NCI-H1417 treated with DMSO at 0.1 percent for 48 hours (cell line): ENCODE measurements around the gene PLCB1.

Source experiments
- DNase-seq: peaks from one replicate; lab custom pipeline; 2025; lab: John Stamatoyannopoulos, UW

PLCB1 gene

GRCh38 chr20:8301655-8302054 lies 169.6 kb downstream of the PLCB1 start:
- DNase-seq, result no peak

DNA sequence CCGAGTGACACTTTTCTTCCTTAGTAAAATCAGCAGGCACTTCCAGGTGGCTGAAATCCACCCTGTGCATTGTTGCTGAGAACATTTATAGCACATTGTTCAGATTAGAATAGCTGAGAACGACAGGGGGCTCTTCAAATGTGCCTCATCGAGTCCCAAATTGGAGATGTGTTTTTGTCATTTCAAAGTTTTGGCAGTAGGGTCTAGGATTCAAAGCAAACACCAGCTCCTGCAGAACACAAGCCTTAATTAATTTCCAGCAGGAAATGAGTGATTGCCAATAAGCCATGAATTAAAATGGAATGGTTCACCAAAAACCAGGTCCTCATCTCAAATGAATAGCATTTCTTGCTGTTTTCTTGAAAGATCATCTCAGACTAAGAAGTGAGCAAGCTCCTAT lies 171.6 kb downstream of the PLCB1 start:
- DNase-seq, result no peak

DNA sequence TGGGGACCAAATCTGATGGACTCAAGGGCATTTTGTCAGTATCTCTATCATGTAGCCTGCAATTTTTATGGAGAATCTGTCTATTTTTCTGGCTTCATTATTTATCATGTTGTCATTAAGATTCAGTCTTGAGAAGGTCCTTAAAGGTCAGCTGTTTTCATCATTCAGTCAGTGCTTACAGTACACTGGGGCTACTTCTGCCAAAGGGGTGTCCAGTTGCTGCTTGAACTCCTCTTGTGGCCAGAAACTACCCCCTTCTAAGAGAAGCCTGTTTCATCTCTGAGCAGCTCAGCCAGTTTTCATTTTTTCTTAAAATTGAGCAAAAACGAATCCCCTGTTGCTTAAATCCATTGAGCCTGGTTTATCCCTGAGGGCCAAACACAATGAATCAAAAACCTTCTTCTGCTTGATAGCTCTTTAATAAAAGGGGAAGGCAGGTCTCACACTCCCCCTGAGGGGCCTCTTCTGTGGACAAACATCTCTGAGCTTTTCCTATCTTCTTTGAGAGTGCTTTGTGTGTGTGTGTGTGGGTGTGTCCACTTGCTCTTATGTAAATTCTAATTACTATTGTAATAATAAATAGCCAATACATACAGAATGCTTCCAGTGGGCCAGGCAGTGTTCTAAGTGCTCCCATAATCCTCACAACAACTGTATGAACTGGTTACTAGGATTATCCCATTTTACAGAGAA lies 172.2 kb downstream of the PLCB1 start:
- no peak for DNase-seq

DNA sequence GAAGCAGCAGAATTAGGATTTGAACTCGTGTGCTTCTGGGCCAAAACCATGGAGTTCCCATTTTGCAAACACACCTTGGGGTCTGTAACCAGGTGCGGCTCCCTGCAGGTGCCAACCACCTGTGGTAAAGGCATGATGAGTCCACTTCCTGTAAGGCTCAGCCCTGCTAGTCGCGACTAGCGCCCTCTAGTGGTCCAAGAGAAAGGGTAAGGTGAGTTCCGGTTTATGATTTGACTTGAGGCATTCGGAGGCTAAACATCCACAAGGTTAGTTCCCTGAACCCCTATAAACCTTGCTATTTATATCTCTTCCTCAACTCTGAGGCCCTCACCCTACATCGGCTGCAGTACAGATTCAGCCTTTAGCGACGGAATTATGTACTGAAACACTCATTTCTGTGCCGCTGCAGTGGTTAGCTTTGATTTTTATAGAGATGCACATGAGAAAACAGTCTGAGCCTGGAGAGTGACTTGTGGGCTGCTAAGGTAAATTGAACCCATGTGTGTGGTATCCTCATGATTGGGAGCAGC lies 173.4 kb downstream of the PLCB1 start:
- no peak for DNase-seq

GRCh38 chr20:8306937-8307336 lies 174.9 kb downstream of the PLCB1 start:
- no peak for DNase-seq

DNA sequence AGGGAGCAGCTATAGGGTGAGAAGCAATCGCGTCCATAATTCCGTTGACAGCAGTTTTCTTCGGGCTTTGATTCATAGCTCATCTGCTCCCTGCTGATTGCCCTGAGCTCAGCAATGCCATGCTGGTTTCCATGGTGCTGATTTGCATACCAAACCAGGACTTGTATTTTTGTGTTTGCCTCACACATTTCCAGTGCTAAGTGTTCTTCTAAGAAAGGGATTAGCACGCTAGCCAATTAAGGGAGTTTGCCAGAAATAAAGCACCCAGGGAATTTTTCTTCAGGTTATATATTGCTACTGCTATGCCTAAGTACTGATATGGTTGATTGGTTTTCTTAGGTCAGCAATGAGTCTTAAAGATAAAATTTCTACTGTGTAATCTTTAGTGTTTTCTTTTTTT lies 177.6 kb downstream of the PLCB1 start:
- no peak for DNase-seq

GRCh38 chr20:8310618-8311017 lies 178.6 kb downstream of the PLCB1 start:
- no peak for DNase-seq

- DNase-seq, result no peak
Observed at GRCh38 chr20:8313073-8313472, 181.0 kb downstream of the PLCB1 start.

DNA sequence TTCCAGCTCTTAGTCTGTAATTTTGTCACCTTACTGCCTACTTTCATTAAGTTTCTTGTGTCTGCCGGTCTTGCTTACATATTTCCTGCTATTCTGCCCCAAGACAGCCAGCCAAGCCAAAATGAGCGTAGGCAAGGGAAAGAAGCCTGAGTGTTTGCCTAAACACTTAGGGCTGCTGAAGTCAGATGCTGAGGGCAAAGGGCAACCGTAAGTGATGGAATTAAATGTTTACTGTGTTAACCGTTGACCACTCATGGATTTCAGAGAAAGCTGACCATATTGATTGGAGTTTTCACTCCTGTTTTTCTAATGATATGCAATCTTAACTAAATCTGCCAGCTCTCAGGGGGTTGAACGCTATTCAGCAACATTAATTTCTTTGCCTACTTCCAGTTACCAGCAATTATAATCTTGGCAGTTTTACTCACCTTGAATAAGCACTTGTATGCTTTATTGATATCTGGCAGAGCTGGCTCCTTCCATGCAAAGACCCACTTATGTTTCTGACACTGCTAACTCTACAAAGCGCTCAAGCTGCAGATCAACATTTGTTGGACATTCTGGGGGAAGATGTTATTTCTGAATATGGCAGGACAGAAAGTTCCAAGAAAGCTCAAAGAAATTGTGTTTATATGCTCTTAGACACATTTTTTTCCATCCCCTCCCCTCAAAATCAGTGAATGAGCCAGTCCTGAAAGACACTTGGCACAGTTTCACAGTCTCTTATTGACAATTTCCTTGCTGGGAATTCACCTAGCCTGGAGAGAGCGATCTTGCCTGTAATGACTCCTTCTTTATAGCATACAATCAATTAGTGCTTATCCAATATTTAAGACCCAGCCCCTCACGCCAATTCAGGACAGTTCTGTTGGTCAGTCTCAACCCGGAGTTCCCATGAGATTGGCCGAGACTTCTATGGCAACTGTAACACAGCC lies 183.8 kb downstream of the PLCB1 start:
- no peak for DNase-seq

DNA sequence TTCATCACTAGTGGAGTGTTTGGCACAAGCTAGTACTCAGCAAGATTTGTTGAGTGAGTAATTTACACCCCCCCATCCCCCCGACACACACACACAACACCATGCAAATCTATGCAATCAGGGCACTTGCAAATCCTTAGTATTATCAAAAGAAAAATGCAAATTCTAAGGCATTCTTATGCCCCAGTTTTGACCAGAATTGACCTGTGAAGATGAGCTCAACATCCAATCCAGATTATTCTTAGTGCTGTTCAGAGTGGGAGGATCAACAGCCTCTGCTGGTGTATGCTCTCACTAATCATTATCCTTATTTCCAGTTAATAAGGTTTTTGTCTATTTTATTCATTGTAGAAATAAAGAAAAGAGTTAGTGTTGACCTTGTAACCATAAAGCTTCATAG lies 185.4 kb downstream of the PLCB1 start:
- DNase-seq, result no peak

DNA sequence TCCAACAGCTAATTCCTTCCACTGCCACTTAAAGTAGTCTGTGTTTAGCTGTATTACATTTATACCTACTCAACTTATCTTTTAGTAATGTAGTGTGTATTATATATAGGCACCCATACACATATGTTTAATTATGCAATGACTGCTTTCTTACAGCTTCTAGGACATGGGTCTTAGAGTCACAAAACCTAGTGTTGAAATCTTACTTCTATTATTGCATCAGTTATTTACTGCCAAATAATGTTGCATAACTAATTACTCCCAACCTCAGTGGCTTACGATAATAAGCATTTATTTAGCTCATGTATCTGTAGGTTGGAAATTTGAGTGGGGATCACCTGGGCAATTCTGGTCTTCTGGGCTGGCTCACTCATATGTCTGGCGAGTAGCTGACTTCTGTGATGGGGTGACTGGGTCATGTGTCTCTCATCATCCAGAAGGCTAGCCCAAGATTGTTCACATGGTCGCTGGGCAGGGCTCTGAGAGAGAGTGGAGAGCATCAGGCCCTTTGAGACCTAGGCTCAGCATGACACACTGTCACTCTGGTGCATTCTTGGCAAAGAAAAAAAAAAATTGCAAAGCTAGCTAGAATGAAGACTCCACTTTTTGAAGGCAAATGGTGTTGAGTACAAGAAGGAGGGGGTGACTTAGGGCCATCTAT lies 187.0 kb downstream of the PLCB1 start:
- no peak for DNase-seq

- no peak for DNase-seq
Observed at GRCh38 chr20:8320306-8320705, 188.2 kb downstream of the PLCB1 start.

DNA sequence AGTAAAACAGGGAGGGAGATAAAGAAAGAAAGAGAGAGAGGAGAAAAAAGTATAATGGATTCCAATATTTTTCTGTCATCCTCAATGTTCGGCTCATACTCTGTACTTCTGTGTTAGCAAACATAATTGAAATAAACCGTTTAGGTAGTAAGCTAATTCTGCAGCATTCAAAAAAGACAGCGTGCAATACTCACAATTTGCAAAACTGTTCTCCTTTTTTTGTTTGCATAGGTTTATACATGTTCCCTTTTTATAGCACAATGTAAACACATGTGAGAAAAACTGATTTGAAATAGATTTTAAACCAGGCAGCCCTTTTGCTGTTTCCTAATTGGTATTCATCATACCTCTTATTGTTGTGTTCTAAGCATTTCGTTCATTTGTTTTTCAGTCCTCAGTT lies 188.9 kb downstream of the PLCB1 start:
- no peak for DNase-seq

- no peak for DNase-seq
Observed at GRCh38 chr20:8322662-8323217, 190.7 kb downstream of the PLCB1 start.

DNA sequence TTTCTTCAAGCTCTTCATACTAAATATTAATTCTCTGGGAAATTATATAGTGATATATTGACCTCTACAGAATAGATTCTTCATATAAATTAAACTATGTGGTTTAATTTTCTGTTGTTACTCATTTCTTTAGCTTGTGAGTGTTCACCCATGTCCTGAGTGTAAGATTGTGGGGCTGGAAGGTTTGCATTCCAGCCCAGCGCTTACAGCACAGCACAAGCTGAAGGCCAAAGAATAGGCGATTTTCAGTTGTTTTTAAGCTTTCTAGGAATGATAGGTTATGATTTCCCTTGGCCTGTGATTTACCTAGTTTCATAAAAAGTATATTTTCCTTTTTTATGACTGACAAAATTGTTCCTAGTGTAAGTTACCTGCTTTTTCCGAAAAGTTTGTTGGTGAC lies 194.1 kb downstream of the PLCB1 start:
- no peak for DNase-seq

- DNase-seq, result no peak
Observed at GRCh38 chr20:8326899-8327298, 194.8 kb downstream of the PLCB1 start.

DNA sequence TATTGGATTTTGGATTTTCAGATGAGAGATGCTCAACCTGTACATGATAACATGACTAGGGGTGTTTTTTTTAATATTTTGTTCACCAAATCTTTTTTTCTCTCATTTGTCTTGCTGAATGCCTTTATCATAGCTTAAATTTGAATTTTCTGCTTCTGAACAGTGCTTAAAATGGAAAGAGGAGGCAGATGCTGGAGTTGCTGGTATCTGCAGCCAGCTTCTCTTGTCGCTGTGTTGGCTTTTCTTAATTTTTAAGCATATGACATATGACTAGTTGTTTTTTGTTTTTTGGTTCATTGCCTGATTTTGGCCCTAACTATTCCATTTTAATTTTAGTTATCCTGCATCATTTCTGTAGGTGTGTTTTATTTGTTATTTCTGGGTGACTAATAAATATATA lies 196.1 kb downstream of the PLCB1 start:
- no peak for DNase-seq

- DNase-seq, result no peak
Observed at GRCh38 chr20:8330319-8330784, 198.3 kb downstream of the PLCB1 start.

- no peak for DNase-seq
Observed at GRCh38 chr20:8330785-8331695, 199.0 kb downstream of the PLCB1 start.

DNA sequence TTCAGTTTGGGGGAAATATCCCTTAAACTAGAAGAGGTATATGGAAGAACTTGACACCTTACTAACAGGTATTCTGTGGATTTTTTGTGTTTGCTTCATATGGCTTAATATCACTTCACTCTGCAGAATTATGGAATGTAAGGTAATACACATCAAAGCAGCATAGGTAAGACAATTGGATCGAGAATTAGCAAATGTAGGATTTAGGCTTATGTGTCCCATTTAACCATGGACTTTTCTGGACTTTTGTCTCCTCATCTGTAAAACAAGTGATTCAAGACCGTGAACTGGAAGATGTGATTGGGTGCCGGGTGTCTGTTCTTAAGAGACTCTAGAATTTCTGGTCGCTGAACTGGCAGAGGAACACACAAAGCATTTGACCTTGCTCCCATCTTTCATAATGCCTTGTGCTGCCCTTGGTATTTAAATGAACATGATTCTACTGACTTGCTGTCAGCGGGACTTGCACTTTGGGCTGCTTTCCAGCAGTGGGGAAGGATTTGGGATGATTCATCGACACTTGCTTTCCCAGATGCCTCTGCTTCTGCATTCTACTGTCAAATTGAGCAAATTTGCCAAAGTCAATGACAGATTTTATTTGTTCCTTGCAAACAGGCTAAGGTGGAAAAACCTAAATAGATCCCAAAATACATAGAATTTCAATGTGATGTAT lies 199.8 kb downstream of the PLCB1 start:
- no peak for DNase-seq

DNA sequence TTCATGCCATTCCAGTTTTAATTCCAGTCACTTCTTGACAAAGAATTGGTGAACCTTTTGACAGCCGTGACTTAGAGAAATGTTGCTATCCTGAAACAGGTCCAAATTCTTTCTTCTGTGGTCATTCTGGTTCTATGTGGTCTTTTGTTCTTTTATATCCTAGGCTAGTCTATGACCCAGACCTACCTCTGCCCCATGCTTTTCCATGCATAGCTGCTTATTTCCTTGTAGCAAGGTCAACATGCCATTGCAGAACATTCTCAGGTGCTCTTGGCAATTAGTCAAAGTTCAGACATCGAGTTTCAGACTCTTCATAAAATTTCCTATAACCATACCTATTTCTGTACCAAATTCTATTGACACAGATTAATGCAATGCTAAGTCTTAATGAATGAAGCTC lies 202.6 kb downstream of the PLCB1 start:
- DNase-seq, result no peak
